Suprapubic skin (tissue), 4 donors: ENCODE measurements around the gene PDE3B.

Experiments
- POLR2A ChIP-seq, 2 donors: fragments of 450-650 bp; IDR thresholded peaks; one replicate each; pipeline ENCODE4 v1.6.1; 2017; ENCODE audit warnings: antibody characterized with exemption in 2 of 2, mild to moderate bottlenecking in 2 of 2, moderate library complexity in 2 of 2
- POLR2AphosphoS5 ChIP-seq, 3 donors: sonication (generic); formaldehyde crosslinking; IDR thresholded peaks; one replicate each; pipeline ENCODE4 v1.6.1; 2017; ENCODE audit warnings: antibody characterized with exemption in 3 of 3
- TF ChIP-seq, protein P1 (sequence below), 2 donors: fragments of 200-600 bp in 1 of 2; fragments of 450-650 bp in 1 of 2; sonication (generic) in 1 of 2; IDR thresholded peaks; one replicate each; pipeline ENCODE4 v1.5.1; 2016 to 2019; ENCODE audit warnings: antibody characterized with exemption in 2 of 2, mild to moderate bottlenecking in 1 of 2, moderate library complexity in 1 of 2

DNA sequence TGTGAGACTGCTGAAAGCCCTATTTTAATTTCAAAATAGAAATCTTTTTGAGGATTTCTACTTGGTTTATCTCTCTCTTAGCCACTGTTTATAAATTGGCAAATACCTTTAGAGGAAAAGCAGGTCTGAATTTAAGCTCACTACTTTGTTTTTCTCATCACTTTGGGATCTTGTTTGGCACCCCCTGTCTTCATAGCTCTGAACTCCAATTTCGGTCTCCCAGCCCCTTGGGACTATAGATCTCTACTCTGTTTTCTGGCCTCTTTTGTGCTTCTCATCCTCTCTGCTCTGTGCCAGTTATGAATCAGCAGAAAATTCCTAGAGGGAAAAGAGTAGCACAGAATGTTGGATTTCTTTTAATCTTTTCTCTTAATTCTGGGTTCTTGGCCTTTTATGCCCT is 130.2 kb downstream of the PDE3B start:
- TF ChIP-seq POLR2A (IDR thresholded peaks at IDR 0.05) (no peak), POLR2AphosphoS5 (IDR thresholded peaks at IDR 0.05) (no peak)
- TF ChIP-seq, protein P1, sequence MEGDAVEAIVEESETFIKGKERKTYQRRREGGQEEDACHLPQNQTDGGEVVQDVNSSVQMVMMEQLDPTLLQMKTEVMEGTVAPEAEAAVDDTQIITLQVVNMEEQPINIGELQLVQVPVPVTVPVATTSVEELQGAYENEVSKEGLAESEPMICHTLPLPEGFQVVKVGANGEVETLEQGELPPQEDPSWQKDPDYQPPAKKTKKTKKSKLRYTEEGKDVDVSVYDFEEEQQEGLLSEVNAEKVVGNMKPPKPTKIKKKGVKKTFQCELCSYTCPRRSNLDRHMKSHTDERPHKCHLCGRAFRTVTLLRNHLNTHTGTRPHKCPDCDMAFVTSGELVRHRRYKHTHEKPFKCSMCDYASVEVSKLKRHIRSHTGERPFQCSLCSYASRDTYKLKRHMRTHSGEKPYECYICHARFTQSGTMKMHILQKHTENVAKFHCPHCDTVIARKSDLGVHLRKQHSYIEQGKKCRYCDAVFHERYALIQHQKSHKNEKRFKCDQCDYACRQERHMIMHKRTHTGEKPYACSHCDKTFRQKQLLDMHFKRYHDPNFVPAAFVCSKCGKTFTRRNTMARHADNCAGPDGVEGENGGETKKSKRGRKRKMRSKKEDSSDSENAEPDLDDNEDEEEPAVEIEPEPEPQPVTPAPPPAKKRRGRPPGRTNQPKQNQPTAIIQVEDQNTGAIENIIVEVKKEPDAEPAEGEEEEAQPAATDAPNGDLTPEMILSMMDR (IDR thresholded peaks at IDR 0.05) = no peak
